Bronchial epithelial cell (primary cell): ENCODE data around the gene OAS3. TPM values are rescaled to one million over a fixed set of nuclear protein-coding genes. Genes with fewer than 3 reads are reported as not detected.

ENCODE experiments used
- DNase-seq: peaks from one replicate; pipeline ENCODE4 v3.0.0-alpha.2; 2010; ENCODE audit warnings: low read depth
- FAIRE-seq: peaks from 2 replicates; lab custom pipeline; 2011; peaks lifted over from hg19 to GRCh38; lab: Jason Lieb, UNC
- H3K27me3 ChIP-seq: 2 replicates; pipeline ENCODE4 v1.5.1; 2011; ENCODE audit warnings: low read length; ENCODE audit not compliant: control insufficient read depth, insufficient read depth
- H3K36me3 ChIP-seq: 2 replicates; pipeline ENCODE4 v1.5.1; 2011; ENCODE audit warnings: low read length; ENCODE audit not compliant: control insufficient read depth, insufficient read depth
- H3K4me3 ChIP-seq: 2 replicates; pipeline ENCODE4 v1.5.1; 2011; ENCODE audit warnings: mild to moderate bottlenecking, low read depth, low read length, control low read depth
- total RNA-seq: library from RNA; depleted of rRNA; stranded (reverse); fragments of >200 nt; gene quantifications from 2 replicates; pipeline ENCODE4 v1.2.1, GENCODE V29; 2014
- TF ChIP-seq, protein P1 (sequence below): IDR thresholded peaks from 2 replicates; pipeline ENCODE4 v1.5.1; 2011; ENCODE audit warnings: mild to moderate bottlenecking, moderate library complexity, low read length, control low read depth, inconsistent platforms; ENCODE audit not compliant: insufficient read depth, severe bottlenecking

Gene OAS3
- total RNA-seq, 1 donor from 2014 or later: 1.3 TPM

DNA sequence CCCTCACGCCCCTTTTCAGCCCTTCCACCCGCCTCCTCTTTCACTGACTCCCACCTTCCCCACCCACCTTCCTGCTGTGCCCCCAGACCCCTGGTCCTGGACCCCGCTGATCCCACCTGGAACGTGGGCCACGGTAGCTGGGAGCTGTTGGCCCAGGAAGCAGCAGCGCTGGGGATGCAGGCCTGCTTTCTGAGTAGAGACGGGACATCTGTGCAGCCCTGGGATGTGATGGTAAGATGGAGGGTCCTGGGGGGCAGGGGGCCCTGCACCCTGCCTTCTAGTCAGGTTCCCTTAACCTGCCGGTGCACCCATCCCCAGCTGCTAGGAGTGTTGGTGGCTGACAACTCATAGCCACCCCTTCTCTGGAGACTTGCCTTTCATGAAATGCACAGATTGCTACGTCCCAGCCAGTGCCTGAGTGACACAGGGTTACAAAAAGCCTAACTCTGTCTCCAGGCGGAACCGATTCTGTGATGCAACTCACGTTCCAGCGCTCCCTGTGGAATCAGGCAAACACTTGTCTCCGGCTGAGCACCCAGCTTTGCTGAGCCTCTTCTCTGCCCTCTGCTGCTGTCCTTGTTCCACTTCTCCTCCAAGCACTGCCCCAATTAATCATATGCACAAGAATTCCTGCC lies 25.1 kb downstream of the OAS3 start:
- FAIRE-seq (no peak), DNase-seq (no peak)
- Histone ChIP-seq H3K4me3 (no peak overlapping the region), H3K36me3 (no peaks in the 10 kb centered on the region), H3K27me3 (no peaks in the 10 kb centered on the region)
- TF ChIP-seq, protein P1, sequence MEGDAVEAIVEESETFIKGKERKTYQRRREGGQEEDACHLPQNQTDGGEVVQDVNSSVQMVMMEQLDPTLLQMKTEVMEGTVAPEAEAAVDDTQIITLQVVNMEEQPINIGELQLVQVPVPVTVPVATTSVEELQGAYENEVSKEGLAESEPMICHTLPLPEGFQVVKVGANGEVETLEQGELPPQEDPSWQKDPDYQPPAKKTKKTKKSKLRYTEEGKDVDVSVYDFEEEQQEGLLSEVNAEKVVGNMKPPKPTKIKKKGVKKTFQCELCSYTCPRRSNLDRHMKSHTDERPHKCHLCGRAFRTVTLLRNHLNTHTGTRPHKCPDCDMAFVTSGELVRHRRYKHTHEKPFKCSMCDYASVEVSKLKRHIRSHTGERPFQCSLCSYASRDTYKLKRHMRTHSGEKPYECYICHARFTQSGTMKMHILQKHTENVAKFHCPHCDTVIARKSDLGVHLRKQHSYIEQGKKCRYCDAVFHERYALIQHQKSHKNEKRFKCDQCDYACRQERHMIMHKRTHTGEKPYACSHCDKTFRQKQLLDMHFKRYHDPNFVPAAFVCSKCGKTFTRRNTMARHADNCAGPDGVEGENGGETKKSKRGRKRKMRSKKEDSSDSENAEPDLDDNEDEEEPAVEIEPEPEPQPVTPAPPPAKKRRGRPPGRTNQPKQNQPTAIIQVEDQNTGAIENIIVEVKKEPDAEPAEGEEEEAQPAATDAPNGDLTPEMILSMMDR: no peak

DNA sequence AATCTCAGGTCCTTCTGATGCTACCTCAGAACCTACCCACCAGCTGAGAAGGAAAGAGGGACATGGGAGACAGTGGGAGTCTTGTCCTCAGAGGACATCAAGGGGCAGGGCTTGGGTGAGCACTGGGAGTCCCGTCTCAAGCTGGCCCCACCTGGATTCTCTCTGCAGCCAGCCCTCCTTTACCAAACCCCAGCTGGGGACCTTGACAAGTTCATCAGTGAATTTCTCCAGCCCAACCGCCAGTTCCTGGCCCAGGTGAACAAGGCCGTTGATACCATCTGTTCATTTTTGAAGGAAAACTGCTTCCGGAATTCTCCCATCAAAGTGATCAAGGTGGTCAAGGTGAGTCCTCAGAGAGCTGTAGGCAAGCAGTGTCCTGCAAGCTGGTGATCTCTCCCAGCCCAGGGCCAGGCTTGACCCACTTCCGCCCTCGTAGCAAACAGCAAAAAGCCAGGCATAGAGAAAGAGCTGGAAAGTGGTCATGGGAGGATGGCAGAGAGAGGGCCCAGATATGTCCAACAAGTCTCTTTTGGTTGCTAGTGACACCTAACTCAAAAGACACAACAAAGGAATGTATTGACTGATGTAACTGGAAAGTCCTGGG lies 25.9 kb downstream of the OAS3 start:
- TF ChIP-seq, protein P1: no peak
- Histone ChIP-seq H3K36me3 (no peaks in the 10 kb centered on the region), H3K27me3 (no peaks in the 10 kb centered on the region), H3K4me3 (no peak overlapping the region)
- DNase-seq: no peak
- no peak for FAIRE-seq

DNA sequence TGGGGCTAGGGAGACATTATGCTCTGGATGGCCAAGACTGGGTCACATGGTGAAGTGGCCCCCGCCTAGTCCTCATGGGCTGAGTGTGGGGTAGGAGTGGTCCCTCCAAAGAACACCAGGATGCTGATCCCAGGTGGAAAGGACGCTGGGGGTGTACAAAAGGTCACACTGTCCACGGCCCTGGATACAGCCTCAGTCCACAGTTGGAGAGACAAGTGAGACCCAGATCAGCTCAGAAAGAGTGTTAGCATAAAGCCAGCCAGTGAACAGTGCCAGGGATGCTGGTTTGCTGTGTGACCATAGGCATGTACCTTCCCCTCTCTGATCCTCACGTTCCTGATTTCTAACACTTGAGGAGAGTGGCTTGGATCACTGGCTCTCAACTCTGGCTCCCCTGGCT lies 26.6 kb downstream of the OAS3 start:
- TF ChIP-seq, protein P1: no peak
- Histone ChIP-seq H3K4me3 (no peak overlapping the region), H3K36me3 (no peaks in the 10 kb centered on the region), H3K27me3 (no peaks in the 10 kb centered on the region)
- DNase-seq: no peak
- FAIRE-seq: no peak

DNA sequence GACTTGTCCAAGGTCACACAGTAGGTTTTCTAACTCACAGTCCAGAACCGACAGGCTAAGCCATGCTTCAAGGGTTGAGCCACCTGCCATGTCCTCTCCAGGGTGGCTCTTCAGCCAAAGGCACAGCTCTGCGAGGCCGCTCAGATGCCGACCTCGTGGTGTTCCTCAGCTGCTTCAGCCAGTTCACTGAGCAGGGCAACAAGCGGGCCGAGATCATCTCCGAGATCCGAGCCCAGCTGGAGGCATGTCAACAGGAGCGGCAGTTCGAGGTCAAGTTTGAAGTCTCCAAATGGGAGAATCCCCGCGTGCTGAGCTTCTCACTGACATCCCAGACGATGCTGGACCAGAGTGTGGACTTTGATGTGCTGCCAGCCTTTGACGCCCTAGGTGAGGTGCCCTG lies 27.4 kb downstream of the OAS3 start:
- Histone ChIP-seq H3K36me3 (no peaks in the 10 kb centered on the region), H3K4me3 (no peak overlapping the region), H3K27me3 (no peaks in the 10 kb centered on the region)
- FAIRE-seq: no peak
- TF ChIP-seq, protein P1: no peak
- DNase-seq: no peak

DNA sequence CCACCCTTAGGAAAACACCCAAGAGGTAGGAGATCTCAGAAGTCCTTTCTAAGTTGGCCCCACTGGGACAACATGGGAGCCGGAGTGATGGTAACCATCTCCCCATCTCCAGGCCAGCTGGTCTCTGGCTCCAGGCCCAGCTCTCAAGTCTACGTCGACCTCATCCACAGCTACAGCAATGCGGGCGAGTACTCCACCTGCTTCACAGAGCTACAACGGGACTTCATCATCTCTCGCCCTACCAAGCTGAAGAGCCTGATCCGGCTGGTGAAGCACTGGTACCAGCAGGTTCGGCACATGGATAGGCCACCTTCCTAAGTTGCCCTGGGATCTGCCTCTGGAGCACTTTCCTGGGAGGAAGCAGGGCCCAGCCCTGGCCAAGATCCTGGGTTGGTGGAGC lies 29.0 kb downstream of the OAS3 start:
- Histone ChIP-seq H3K27me3 (no peaks in the 10 kb centered on the region), H3K36me3 (no peaks in the 10 kb centered on the region), H3K4me3 (no peak overlapping the region)
- FAIRE-seq (no peak), DNase-seq (no peak)
- TF ChIP-seq, protein P1: no peak

DNA sequence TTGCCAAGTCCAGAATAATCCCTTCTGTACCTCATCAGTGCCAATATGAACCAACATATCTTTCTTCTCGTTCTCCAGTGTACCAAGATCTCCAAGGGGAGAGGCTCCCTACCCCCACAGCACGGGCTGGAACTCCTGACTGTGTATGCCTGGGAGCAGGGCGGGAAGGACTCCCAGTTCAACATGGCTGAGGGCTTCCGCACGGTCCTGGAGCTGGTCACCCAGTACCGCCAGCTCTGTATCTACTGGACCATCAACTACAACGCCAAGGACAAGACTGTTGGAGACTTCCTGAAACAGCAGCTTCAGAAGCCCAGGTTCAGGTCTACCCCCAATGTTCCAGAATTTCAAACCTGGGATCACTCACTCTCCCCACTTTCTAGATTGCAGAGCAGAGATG lies 29.6 kb downstream of the OAS3 start:
- no peaks in the 10 kb centered on the region for H3K27me3 ChIP-seq
- FAIRE-seq (no peak), DNase-seq (no peak)
- TF ChIP-seq, protein P1: no peak
- no peaks in the 10 kb centered on the region for H3K36me3 ChIP-seq
- H3K4me3 ChIP-seq: no peak overlapping the region
